A673 (cell line): ENCODE results near the gene STPG4.

Experiments
- CTCF ChIP-seq: fragments of 300-800, 200-600 bp; sonication (generic); conservative IDR thresholded peaks from 2 replicates; pipeline ENCODE4 v1.5.1; 2017; ENCODE audit warnings: low read depth, mild to moderate bottlenecking, antibody characterized with exemption, low read length, moderate library complexity, mixed read lengths
- EZH2 ChIP-seq: fragments of 200-600 bp; sonication (generic); IDR thresholded peaks from 2 replicates; pipeline ENCODE4 v1.6.1; 2017; ENCODE audit warnings: borderline replicate concordance, low read depth, mild to moderate bottlenecking, mixed read lengths, antibody characterized with exemption, low read length; ENCODE audit not compliant: poor library complexity, severe bottlenecking

- TF ChIP-seq CTCF, result no peak
- TF ChIP-seq EZH2, result no peak
Observed at GRCh38 chr2:47096451-47096850, 58.7 kb downstream of the STPG4 start.
